HG03196 (cell line): ENCODE data around the gene METTL24.

Experiments
- ATAC-seq: cut with Tn5 transposase; IDR thresholded peaks from one replicate; pipeline ENCODE4 v1.9.1; 2021; ENCODE audit not compliant: unreplicated experiment

The METTL24 gene

GRCh38 chr6:110357664-110358552, at the start of gene METTL24:
TSS of gene METTL24 (minus strand) at chr6:110358349. CDS start at chr6:110358272, 77 bp downstream.
- ATAC-seq: no peak

GRCh38 chr6:110404607-110405006, 46.5 kb upstream of the METTL24 start:
- no peak for ATAC-seq

GRCh38 chr6:110401585-110402176, 43.5 kb upstream of the METTL24 start:
- ATAC-seq: no peak

- ATAC-seq: no peak
Observed at GRCh38 chr6:110400208-110400607, 42.1 kb upstream of the METTL24 start.

GRCh38 chr6:110399219-110400071, 41.3 kb upstream of the METTL24 start:
- no peak for ATAC-seq

GRCh38 chr6:110398778-110399177, 40.6 kb upstream of the METTL24 start:
- ATAC-seq: no peak

- no peak for ATAC-seq
Observed at GRCh38 chr6:110395221-110395620, 37.1 kb upstream of the METTL24 start.

- no peak for ATAC-seq
Observed at GRCh38 chr6:110394409-110394808, 36.3 kb upstream of the METTL24 start.

- no peak for ATAC-seq
Observed at GRCh38 chr6:110392727-110393126, 34.6 kb upstream of the METTL24 start.

GRCh38 chr6:110390404-110390803, 32.3 kb upstream of the METTL24 start:
- no peak for ATAC-seq

- ATAC-seq: no peak
Observed at GRCh38 chr6:110389689-110390382, 31.7 kb upstream of the METTL24 start.

GRCh38 chr6:110387986-110388385, 29.8 kb upstream of the METTL24 start:
- ATAC-seq: no peak

GRCh38 chr6:110385458-110385863, 27.3 kb upstream of the METTL24 start:
- ATAC-seq: no peak

- no peak for ATAC-seq
Observed at GRCh38 chr6:110378552-110378951, 20.4 kb upstream of the METTL24 start.

- ATAC-seq: no peak
Observed at GRCh38 chr6:110369066-110369465, 10.9 kb upstream of the METTL24 start.

- ATAC-seq: no peak
Observed at GRCh38 chr6:110368284-110368683, 10.1 kb upstream of the METTL24 start.

GRCh38 chr6:110367825-110368224, 9.7 kb upstream of the METTL24 start:
- ATAC-seq: no peak

- ATAC-seq: no peak
Observed at GRCh38 chr6:110366975-110367374, 8.8 kb upstream of the METTL24 start.

- ATAC-seq: no peak
Observed at GRCh38 chr6:110366256-110366655, 8.1 kb upstream of the METTL24 start.

- ATAC-seq: no peak
Observed at GRCh38 chr6:110364364-110365105, 6.4 kb upstream of the METTL24 start.
